ENCODE data around the gene HSPA12A. TPM values are rescaled to one million over a fixed set of nuclear protein-coding genes. Genes with fewer than 3 reads are reported as not detected.

HSPA12A gene
- total RNA-seq, 1 experiment from 2014 or later = 1.4 TPM

GRCh38 chr10:116663342-116663741 lies 79.0 kb downstream of the HSPA12A start:
- no peak overlapping the region for H3K27ac ChIP-seq (ENCODE audit: low read depth, low read length, poor library complexity, severe bottlenecking)
- DNase-seq (ENCODE audit: low spot score) = no peak
- no peaks in the 10 kb centered on the region for H3K4me1 ChIP-seq (ENCODE audit: insufficient read depth, low read length, poor library complexity, severe bottlenecking)
- no peaks in the 10 kb centered on the region for H3K36me3 ChIP-seq (ENCODE audit: insufficient read depth, low read length, poor library complexity, severe bottlenecking)
- POLR2A ChIA-PET (ENCODE audit: low non-redundant PET) = interaction anchor here (0.7 kb wide), 1 partner anchor 53 kb away, joined by 12 read pairs; no protein-coding TSS in a partner anchor
- no peak for TF ChIP-seq CTCF (conservative IDR thresholded peaks at IDR 0.05; ENCODE audit: low read depth, low read length)
- no peak overlapping the region for H3K4me3 ChIP-seq (ENCODE audit: low read depth, low read length, poor library complexity, severe bottlenecking)
- CTCF ChIA-PET = interaction anchor here (0.6 kb wide), 1 partner anchor 23 kb away, joined by 3 read pairs; no protein-coding TSS in a partner anchor
- peaks cover 7% of the 10 kb centered on the region for H3K27me3 ChIP-seq (replicated peaks; ENCODE audit: insufficient read depth, low read depth, low read length, poor library complexity)
- H3K9me3 ChIP-seq (ENCODE audit: low read depth, low read length, poor library complexity, severe bottlenecking) = no peaks in the 10 kb centered on the region
- BruUV-seq (replicated peaks) = no TSS peak
- intact Hi-C loops (cut with micrococcal nuclease; ENCODE audit: unreplicated experiment) = no loop called here

GRCh38 chr10:116660860-116661259 lies 81.5 kb downstream of the HSPA12A start:
- no TSS peak for BruUV-seq (replicated peaks)
- Histone ChIP-seq H3K4me3 (ENCODE audit: low read depth, low read length, poor library complexity, severe bottlenecking) (no peak overlapping the region), H3K27me3 (replicated peaks; ENCODE audit: insufficient read depth, low read depth, low read length, poor library complexity) (peaks cover 7% of the 10 kb centered on the region), H3K36me3 (ENCODE audit: insufficient read depth, low read length, poor library complexity, severe bottlenecking) (no peaks in the 10 kb centered on the region), H3K4me1 (ENCODE audit: insufficient read depth, low read length, poor library complexity, severe bottlenecking) (no peaks in the 10 kb centered on the region), H3K9me3 (ENCODE audit: low read depth, low read length, poor library complexity, severe bottlenecking) (no peaks in the 10 kb centered on the region), H3K27ac (ENCODE audit: low read depth, low read length, poor library complexity, severe bottlenecking) (no peak overlapping the region)
- DNase-seq (ENCODE audit: low spot score) = no peak
- intact Hi-C loops (cut with micrococcal nuclease; ENCODE audit: unreplicated experiment) = no loop called here
- TF ChIP-seq EZH2 (IDR thresholded peaks at IDR 0.05; ENCODE audit: borderline replicate concordance, low read depth, low read length, poor library complexity, severe bottlenecking) = no peak
- TF ChIP-seq CTCF (conservative IDR thresholded peaks at IDR 0.05; ENCODE audit: low read depth, low read length) = no peak
- POLR2A ChIA-PET (ENCODE audit: low non-redundant PET) = interaction anchor here (0.7 kb wide), 1 partner anchor 148 kb away, joined by 4 read pairs; no protein-coding TSS in a partner anchor
- CTCF ChIA-PET = no interaction called here

GRCh38 chr10:116659049-116659670 lies 83.2 kb downstream of the HSPA12A start:
- no TSS peak for BruUV-seq (replicated peaks)
- ChIA-PET CTCF (no interaction called here), POLR2A (ENCODE audit: low non-redundant PET) (no interaction called here)
- TF ChIP-seq CTCF (conservative IDR thresholded peaks at IDR 0.05; ENCODE audit: low read depth, low read length) (no peak), EZH2 (IDR thresholded peaks at IDR 0.05; ENCODE audit: borderline replicate concordance, low read depth, low read length, poor library complexity, severe bottlenecking) (no peak)
- H3K27me3 ChIP-seq (replicated peaks; ENCODE audit: insufficient read depth, low read depth, low read length, poor library complexity) = peaks cover 4% of the 10 kb centered on the region
- H3K4me1 ChIP-seq (ENCODE audit: insufficient read depth, low read length, poor library complexity, severe bottlenecking) = no peaks in the 10 kb centered on the region
- H3K36me3 ChIP-seq (ENCODE audit: insufficient read depth, low read length, poor library complexity, severe bottlenecking) = no peaks in the 10 kb centered on the region
- no peaks in the 10 kb centered on the region for H3K9me3 ChIP-seq (ENCODE audit: low read depth, low read length, poor library complexity, severe bottlenecking)
- no peak overlapping the region for H3K4me3 ChIP-seq (ENCODE audit: low read depth, low read length, poor library complexity, severe bottlenecking)
- no peak for DNase-seq (ENCODE audit: low spot score)
- no peak overlapping the region for H3K27ac ChIP-seq (ENCODE audit: low read depth, low read length, poor library complexity, severe bottlenecking)
- intact Hi-C loops (cut with micrococcal nuclease; ENCODE audit: unreplicated experiment) = no loop called here

Data from A673 (cell line).